ENCODE measurements around the gene PRSS16. TPM values are rescaled to one million over a fixed set of nuclear protein-coding genes. Genes with fewer than 3 reads are reported as not detected.

PRSS16 gene
- total and polyA plus RNA-seq, 9 of the 15 experiments (the other 6 are each of a cell fraction or from before 2014, with no cell fraction given): 4.5 to 21.3 (median 12.1) TPM

DNA sequence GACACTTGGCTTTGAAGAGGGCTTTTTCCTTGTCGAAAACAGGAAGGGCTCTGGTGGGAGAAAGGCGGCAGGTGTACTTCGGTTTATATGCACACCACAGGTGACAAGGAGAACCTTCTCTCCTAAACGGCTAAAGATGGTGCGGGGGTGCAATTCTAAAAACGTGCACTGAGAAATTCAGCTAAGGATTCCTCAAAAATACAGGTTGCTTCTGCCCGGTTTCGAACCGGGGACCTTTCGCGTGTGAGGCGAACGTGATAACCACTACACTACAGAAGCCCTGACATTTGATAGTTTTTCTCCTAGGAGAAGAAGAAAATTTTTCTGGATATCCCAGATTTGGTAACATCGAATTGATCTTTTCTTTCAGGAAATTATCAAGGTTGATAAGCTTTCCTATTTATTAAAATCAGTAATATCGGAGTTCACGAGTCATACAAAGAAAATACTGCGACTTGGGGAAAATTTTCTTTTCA is 32.6 kb downstream of the PRSS16 start (continued):
- TF ChIP-seq, protein P1, sequence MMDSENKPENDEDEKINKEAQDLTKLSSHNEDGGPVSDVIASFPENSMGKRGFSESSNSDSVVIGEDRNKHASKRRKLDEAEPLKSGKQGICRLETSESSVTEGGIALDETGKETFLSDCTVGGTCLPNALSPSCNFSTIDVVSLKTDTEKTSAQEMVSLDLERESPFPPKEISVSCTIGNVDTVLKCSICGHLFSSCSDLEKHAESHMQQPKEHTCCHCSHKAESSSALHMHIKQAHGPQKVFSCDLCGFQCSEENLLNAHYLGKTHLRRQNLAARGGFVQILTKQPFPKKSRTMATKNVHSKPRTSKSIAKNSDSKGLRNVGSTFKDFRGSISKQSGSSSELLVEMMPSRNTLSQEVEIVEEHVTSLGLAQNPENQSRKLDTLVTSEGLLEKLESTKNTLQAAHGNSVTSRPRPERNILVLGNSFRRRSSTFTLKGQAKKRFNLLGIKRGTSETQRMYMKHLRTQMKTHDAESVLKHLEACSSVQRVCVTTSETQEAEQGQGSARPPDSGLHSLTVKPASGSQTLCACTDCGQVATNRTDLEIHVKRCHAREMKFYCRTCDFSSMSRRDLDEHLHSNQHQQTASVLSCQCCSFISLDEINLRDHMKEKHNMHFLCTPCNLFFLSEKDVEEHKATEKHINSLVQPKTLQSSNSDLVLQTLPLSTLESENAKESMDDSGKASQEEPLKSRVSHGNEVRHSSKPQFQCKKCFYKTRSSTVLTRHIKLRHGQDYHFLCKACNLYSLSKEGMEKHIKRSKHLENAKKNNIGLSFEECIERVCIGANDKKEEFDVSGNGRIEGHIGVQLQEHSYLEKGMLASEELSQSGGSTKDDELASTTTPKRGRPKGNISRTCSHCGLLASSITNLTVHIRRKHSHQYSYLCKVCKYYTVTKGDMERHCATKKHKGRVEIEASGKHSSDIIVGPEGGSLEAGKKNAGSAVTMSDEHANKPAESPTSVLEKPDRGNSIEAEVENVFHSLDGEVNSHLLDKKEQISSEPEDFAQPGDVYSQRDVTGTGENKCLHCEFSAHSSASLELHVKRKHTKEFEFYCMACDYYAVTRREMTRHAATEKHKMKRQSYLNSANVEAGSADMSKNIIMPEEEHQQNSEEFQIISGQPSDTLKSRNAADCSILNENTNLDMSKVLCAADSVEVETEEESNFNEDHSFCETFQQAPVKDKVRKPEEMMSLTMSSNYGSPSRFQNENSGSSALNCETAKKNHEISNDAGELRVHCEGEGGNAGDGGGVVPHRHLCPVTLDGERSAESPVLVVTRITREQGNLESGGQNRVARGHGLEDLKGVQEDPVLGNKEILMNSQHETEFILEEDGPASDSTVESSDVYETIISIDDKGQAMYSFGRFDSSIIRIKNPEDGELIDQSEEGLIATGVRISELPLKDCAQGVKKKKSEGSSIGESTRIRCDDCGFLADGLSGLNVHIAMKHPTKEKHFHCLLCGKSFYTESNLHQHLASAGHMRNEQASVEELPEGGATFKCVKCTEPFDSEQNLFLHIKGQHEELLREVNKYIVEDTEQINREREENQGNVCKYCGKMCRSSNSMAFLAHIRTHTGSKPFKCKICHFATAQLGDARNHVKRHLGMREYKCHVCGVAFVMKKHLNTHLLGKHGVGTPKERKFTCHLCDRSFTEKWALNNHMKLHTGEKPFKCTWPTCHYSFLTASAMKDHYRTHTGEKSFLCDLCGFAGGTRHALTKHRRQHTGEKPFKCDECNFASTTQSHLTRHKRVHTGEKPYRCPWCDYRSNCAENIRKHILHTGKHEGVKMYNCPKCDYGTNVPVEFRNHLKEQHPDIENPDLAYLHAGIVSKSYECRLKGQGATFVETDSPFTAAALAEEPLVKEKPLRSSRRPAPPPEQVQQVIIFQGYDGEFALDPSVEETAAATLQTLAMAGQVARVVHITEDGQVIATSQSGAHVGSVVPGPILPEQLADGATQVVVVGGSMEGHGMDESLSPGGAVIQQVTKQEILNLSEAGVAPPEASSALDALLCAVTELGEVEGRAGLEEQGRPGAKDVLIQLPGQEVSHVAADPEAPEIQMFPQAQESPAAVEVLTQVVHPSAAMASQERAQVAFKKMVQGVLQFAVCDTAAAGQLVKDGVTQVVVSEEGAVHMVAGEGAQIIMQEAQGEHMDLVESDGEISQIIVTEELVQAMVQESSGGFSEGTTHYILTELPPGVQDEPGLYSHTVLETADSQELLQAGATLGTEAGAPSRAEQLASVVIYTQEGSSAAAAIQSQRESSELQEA (IDR thresholded peaks at IDR 0.05; ENCODE audit: low read depth): peak; percentile 74
- TF ChIP-seq NCOA4 (IDR thresholded peaks at IDR 0.05; ENCODE audit: partially characterized antibody): no peak
- TF ChIP-seq NFATC3 (IDR thresholded peaks at IDR 0.05): 0 out of 2 replicates have a peak, but pooled peaks have one; percentile 62
- peak; percentile 60 for TF ChIP-seq CHD2 (IDR thresholded peaks at IDR 0.05; ENCODE audit: low read depth, low read length)
- TF ChIP-seq L3MBTL2 (IDR thresholded peaks at IDR 0.05): peak; percentile 34; the same call in 1 of the 2 replicates
- no peak; the same call in 1 of the 2 replicates for TF ChIP-seq ZNF263 (CRISPR knock-in tag; IDR thresholded peaks at IDR 0.05; ENCODE audit: borderline replicate concordance)
- peak; percentile 9 to 84; a peak in 2 of 4 replicates for TF ChIP-seq HDAC1 (IDR thresholded peaks at IDR 0.05)
- TF ChIP-seq CREB1 (IDR thresholded peaks at IDR 0.05): peak; percentile 70
- TF ChIP-seq CREB1 (CRISPR knock-in tag; IDR thresholded peaks at IDR 0.05): no peak
- peak; percentile 70 for TF ChIP-seq GATAD2B (IDR thresholded peaks at IDR 0.05; ENCODE audit: borderline replicate concordance)
- no peak for TF ChIP-seq ETS2 (tag; IDR thresholded peaks at IDR 0.05; ENCODE audit: borderline replicate concordance, poor library complexity, severe bottlenecking)
- peak; percentile 48 to 67; a peak in 1 of 4 replicates for TF ChIP-seq MLLT1 (IDR thresholded peaks at IDR 0.05)
- TF ChIP-seq KDM1A (IDR thresholded peaks at IDR 0.05): peak; percentile 32 to 55; a peak in 2 of 4 replicates
- 0 out of 2 replicates have a peak, but pooled peaks have one; percentile 48 for TF ChIP-seq RHOXF2B (CRISPR knock-in tag; conservative IDR thresholded peaks at IDR 0.05)
- TF ChIP-seq, protein P2, sequence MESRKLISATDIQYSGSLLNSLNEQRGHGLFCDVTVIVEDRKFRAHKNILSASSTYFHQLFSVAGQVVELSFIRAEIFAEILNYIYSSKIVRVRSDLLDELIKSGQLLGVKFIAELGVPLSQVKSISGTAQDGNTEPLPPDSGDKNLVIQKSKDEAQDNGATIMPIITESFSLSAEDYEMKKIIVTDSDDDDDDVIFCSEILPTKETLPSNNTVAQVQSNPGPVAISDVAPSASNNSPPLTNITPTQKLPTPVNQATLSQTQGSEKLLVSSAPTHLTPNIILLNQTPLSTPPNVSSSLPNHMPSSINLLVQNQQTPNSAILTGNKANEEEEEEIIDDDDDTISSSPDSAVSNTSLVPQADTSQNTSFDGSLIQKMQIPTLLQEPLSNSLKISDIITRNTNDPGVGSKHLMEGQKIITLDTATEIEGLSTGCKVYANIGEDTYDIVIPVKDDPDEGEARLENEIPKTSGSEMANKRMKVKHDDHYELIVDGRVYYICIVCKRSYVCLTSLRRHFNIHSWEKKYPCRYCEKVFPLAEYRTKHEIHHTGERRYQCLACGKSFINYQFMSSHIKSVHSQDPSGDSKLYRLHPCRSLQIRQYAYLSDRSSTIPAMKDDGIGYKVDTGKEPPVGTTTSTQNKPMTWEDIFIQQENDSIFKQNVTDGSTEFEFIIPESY (CRISPR knock-in tag; IDR thresholded peaks at IDR 0.05): peak; percentile 78
- 0 out of 2 replicates have a peak, but pooled peaks have one; percentile 56 for TF ChIP-seq ZNF584 (CRISPR knock-in tag; IDR thresholded peaks at IDR 0.05; ENCODE audit: low read depth)
- TF ChIP-seq ETV6 (IDR thresholded peaks at IDR 0.05; ENCODE audit: borderline replicate concordance in 1 of 2, low read depth in 2 of 2, low read length in 1 of 2): no peak
- TF ChIP-seq ETV6 (CRISPR knock-in tag; IDR thresholded peaks at IDR 0.05; ENCODE audit: borderline replicate concordance): peak; percentile 42; the same call in 1 of the 2 replicates

Measured in K562 (cell line).